WTC11 (cell line): ENCODE data around the gene DHRS7B. TPM values are rescaled to one million over a fixed set of nuclear protein-coding genes. Genes with fewer than 3 reads are reported as not detected.

Experiments used
- FOXK1 ChIP-seq: sonication (generic); formaldehyde crosslinking; IDR thresholded peaks from 2 replicates; pipeline ENCODE4 v1.8.0; 2022; ENCODE audit warnings: mild to moderate bottlenecking, moderate library complexity, missing genetic modification reagents
- FOXP1 ChIP-seq: sonication (generic); formaldehyde crosslinking; IDR thresholded peaks from 2 replicates; pipeline ENCODE4 v1.8.0; 2022; ENCODE audit warnings: missing genetic modification reagents, mild to moderate bottlenecking, moderate library complexity, borderline replicate concordance
- GTF2I ChIP-seq: fragments of 250-450 bp; sonication (Bioruptor Pico); conservative IDR thresholded peaks from 2 replicates; pipeline ENCODE4 v1.4.0; 2021; ENCODE audit warnings: mild to moderate bottlenecking
- JAZF1 ChIP-seq: fragments of 250-450 bp; sonication (Bioruptor Pico); IDR thresholded peaks from 2 replicates; pipeline ENCODE4 v1.9.0; 2021; ENCODE audit warnings: moderate library complexity, mild to moderate bottlenecking, inconsistent platforms
- JUN ChIP-seq: sonication (generic); formaldehyde crosslinking; IDR thresholded peaks from 2 replicates; pipeline ENCODE4 v1.8.0; 2023; ENCODE audit warnings: mild to moderate bottlenecking, missing genetic modification reagents
- KAT7 ChIP-seq: sonication (generic); formaldehyde crosslinking; IDR thresholded peaks from 2 replicates; pipeline ENCODE4 v1.8.1; 2023; ENCODE audit warnings: missing genetic modification reagents, mild to moderate bottlenecking, borderline replicate concordance
- MXD4 ChIP-seq: fragments of 250-450 bp; sonication (Bioruptor Pico); IDR thresholded peaks from 2 replicates; pipeline ENCODE4 v1.8.0; 2021; ENCODE audit warnings: mild to moderate bottlenecking, moderate library complexity, borderline replicate concordance
- MYBL2 ChIP-seq: sonication (generic); formaldehyde crosslinking; IDR thresholded peaks from 2 replicates; pipeline ENCODE4 v1.8.1; 2023; ENCODE audit warnings: mild to moderate bottlenecking, moderate library complexity, missing genetic modification reagents
- NFE2L1 ChIP-seq: sonication (generic); formaldehyde crosslinking; IDR thresholded peaks from 2 replicates; pipeline ENCODE4 v1.8.1; 2023; ENCODE audit warnings: missing genetic modification reagents
- PRDM15 ChIP-seq: sonication (generic); formaldehyde crosslinking; IDR thresholded peaks from 2 replicates; pipeline ENCODE4 v1.8.0; 2022; ENCODE audit warnings: missing genetic modification reagents
- SP1 ChIP-seq: sonication (generic); formaldehyde crosslinking; conservative IDR thresholded peaks from 2 replicates; pipeline ENCODE4 v1.8.1; 2022; ENCODE audit warnings: missing genetic modification reagents
- STAT6 ChIP-seq: sonication (generic); formaldehyde crosslinking; conservative IDR thresholded peaks from 2 replicates; pipeline ENCODE4 v1.8.1; 2023; ENCODE audit warnings: mild to moderate bottlenecking, low read depth, missing genetic modification reagents, moderate library complexity
- TEAD4 ChIP-seq: sonication (generic); formaldehyde crosslinking; IDR thresholded peaks from 2 replicates; pipeline ENCODE4 v1.8.0; 2022; ENCODE audit warnings: mild to moderate bottlenecking, missing genetic modification reagents
- ZBTB43 ChIP-seq: sonication (generic); formaldehyde crosslinking; IDR thresholded peaks from 2 replicates; pipeline ENCODE4 v1.8.1; 2023; ENCODE audit warnings: mild to moderate bottlenecking, missing genetic modification reagents
- ZNF416 ChIP-seq: fragments of 250-450 bp; sonication (Bioruptor Pico); IDR thresholded peaks from 2 replicates; pipeline ENCODE4 v1.9.0; 2021; ENCODE audit warnings: mild to moderate bottlenecking, inconsistent platforms
- ZNF423 ChIP-seq: fragments of 250-450 bp; sonication (Bioruptor Pico); IDR thresholded peaks from 2 replicates; pipeline ENCODE4 v2.1.2; 2022; ENCODE audit warnings: mild to moderate bottlenecking, moderate library complexity
- ZNF671 ChIP-seq: fragments of 250-450 bp; sonication (Bioruptor Pico); IDR thresholded peaks from 2 replicates; pipeline ENCODE4 v1.8.0; 2021; ENCODE audit warnings: mild to moderate bottlenecking
- total RNA-seq: library from RNA; stranded (reverse); gene quantifications from 3 replicates; pipeline ENCODE4 v1.2.3, GENCODE V29; 2021
- TF ChIP-seq, protein P1 (sequence below): sonication (generic); formaldehyde crosslinking; IDR thresholded peaks from 2 replicates; pipeline ENCODE4 v1.8.1; 2023; ENCODE audit warnings: mild to moderate bottlenecking, moderate library complexity, missing genetic modification reagents
- TF ChIP-seq, protein P2 (sequence below): sonication (generic); formaldehyde crosslinking; IDR thresholded peaks from 2 replicates; pipeline ENCODE4 v1.8.1; 2022; ENCODE audit warnings: missing genetic modification reagents, borderline replicate concordance
- TF ChIP-seq, protein P3 (sequence below): fragments of 250-450 bp; sonication (Bioruptor Pico); IDR thresholded peaks from 2 replicates; pipeline ENCODE4 v1.8.0; 2021; ENCODE audit warnings: mild to moderate bottlenecking
- TF ChIP-seq, protein P4 (sequence below): sonication (generic); formaldehyde crosslinking; IDR thresholded peaks from 2 replicates; pipeline ENCODE4 v1.8.0; 2023; ENCODE audit warnings: missing genetic modification reagents, mild to moderate bottlenecking, borderline replicate concordance

DHRS7B gene
- total RNA-seq, 1 experiment from 2014 or later: 15.6 TPM

- no peak for TF ChIP-seq STAT6 (CRISPR knock-in tag)
- no peak for TF ChIP-seq ZNF671 (CRISPR knock-in tag)
- 0 out of 2 replicates have a peak, but pooled peaks have one; percentile 44 for TF ChIP-seq MYBL2 (CRISPR knock-in tag)
- TF ChIP-seq, protein P1, sequence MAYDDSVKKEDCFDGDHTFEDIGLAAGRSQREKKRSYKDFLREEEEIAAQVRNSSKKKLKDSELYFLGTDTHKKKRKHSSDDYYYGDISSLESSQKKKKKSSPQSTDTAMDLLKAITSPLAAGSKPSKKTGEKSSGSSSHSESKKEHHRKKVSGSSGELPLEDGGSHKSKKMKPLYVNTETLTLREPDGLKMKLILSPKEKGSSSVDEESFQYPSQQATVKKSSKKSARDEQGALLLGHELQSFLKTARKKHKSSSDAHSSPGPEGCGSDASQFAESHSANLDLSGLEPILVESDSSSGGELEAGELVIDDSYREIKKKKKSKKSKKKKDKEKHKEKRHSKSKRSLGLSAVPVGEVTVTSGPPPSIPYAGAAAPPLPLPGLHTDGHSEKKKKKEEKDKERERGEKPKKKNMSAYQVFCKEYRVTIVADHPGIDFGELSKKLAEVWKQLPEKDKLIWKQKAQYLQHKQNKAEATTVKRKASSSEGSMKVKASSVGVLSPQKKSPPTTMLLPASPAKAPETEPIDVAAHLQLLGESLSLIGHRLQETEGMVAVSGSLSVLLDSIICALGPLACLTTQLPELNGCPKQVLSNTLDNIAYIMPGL (CRISPR knock-in tag): 0 out of 2 replicates have a peak, but pooled peaks have one; percentile 32
- no peak for TF ChIP-seq PRDM15 (CRISPR knock-in tag)
- TF ChIP-seq, protein P2, sequence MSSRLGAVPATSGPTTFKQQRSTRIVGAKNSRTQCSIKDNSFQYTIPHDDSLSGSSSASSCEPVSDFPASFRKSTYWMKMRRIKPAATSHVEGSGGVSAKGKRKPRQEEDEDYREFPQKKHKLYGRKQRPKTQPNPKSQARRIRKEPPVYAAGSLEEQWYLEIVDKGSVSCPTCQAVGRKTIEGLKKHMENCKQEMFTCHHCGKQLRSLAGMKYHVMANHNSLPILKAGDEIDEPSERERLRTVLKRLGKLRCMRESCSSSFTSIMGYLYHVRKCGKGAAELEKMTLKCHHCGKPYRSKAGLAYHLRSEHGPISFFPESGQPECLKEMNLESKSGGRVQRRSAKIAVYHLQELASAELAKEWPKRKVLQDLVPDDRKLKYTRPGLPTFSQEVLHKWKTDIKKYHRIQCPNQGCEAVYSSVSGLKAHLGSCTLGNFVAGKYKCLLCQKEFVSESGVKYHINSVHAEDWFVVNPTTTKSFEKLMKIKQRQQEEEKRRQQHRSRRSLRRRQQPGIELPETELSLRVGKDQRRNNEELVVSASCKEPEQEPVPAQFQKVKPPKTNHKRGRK: no peak
- no peak for TF ChIP-seq ZNF423 (CRISPR knock-in tag)
- TF ChIP-seq, protein P3, sequence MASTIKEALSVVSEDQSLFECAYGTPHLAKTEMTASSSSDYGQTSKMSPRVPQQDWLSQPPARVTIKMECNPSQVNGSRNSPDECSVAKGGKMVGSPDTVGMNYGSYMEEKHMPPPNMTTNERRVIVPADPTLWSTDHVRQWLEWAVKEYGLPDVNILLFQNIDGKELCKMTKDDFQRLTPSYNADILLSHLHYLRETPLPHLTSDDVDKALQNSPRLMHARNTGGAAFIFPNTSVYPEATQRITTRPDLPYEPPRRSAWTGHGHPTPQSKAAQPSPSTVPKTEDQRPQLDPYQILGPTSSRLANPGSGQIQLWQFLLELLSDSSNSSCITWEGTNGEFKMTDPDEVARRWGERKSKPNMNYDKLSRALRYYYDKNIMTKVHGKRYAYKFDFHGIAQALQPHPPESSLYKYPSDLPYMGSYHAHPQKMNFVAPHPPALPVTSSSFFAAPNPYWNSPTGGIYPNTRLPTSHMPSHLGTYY (CRISPR knock-in tag): no peak
- no peak for TF ChIP-seq TEAD4 (CRISPR knock-in tag)
- no peak for TF ChIP-seq ZNF416 (CRISPR knock-in tag)
- no peak for TF ChIP-seq JUN (CRISPR knock-in tag)
- TF ChIP-seq, protein P4, sequence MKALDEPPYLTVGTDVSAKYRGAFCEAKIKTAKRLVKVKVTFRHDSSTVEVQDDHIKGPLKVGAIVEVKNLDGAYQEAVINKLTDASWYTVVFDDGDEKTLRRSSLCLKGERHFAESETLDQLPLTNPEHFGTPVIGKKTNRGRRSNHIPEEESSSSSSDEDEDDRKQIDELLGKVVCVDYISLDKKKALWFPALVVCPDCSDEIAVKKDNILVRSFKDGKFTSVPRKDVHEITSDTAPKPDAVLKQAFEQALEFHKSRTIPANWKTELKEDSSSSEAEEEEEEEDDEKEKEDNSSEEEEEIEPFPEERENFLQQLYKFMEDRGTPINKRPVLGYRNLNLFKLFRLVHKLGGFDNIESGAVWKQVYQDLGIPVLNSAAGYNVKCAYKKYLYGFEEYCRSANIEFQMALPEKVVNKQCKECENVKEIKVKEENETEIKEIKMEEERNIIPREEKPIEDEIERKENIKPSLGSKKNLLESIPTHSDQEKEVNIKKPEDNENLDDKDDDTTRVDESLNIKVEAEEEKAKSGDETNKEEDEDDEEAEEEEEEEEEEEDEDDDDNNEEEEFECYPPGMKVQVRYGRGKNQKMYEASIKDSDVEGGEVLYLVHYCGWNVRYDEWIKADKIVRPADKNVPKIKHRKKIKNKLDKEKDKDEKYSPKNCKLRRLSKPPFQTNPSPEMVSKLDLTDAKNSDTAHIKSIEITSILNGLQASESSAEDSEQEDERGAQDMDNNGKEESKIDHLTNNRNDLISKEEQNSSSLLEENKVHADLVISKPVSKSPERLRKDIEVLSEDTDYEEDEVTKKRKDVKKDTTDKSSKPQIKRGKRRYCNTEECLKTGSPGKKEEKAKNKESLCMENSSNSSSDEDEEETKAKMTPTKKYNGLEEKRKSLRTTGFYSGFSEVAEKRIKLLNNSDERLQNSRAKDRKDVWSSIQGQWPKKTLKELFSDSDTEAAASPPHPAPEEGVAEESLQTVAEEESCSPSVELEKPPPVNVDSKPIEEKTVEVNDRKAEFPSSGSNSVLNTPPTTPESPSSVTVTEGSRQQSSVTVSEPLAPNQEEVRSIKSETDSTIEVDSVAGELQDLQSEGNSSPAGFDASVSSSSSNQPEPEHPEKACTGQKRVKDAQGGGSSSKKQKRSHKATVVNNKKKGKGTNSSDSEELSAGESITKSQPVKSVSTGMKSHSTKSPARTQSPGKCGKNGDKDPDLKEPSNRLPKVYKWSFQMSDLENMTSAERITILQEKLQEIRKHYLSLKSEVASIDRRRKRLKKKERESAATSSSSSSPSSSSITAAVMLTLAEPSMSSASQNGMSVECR (CRISPR knock-in tag): peak; percentile 31; the same call in 1 of the 2 replicates
- no peak for TF ChIP-seq NFE2L1 (CRISPR knock-in tag)
- 0 out of 2 replicates have a peak, but pooled peaks have one; percentile 19 for TF ChIP-seq ZBTB43 (CRISPR knock-in tag)
- peak; percentile 64 for TF ChIP-seq SP1 (CRISPR knock-in tag)
- TF ChIP-seq KAT7 (CRISPR knock-in tag): peak; percentile 71; the same call in 1 of the 2 replicates
- TF ChIP-seq FOXK1 (CRISPR knock-in tag): peak; percentile 93
- no peak for TF ChIP-seq GTF2I (CRISPR knock-in tag)
- TF ChIP-seq JAZF1 (CRISPR knock-in tag): no peak
- TF ChIP-seq MXD4: no peak
- peak; percentile 65; the same call in 1 of the 2 replicates for TF ChIP-seq FOXP1 (CRISPR knock-in tag)
These were observed at the start of gene DHRS7B (continued) for GRCh38 chr17:21126645-21127508.
